Cardiac fibroblast (primary cell): ENCODE measurements around the gene PPP3R2.
A peak's percentile ranks its signal among the peaks of the same experiment; 100 is the strongest.
"Not testable (repeated sequence)": the region's sequence is repeated elsewhere in the genome, so short reads cannot be mapped to it uniquely, and the experiment has no call there.

Source experiments
- DNase-seq, 2 donors: peaks; one replicate each; pipeline versions ENCODE4 v3.0.0 to v3.0.0-alpha.2; 2010; ENCODE audit warnings: low read depth in 2 of 2
- H3K4me3 ChIP-seq, 2 donors: replicated peaks in 1 of 2; 1 replicate in 1 of 2; 2 replicates in 1 of 2; pipeline ENCODE4 v1.5.1; 2011; ENCODE audit warnings: low read depth in 2 of 2, low read length in 2 of 2, mild to moderate bottlenecking in 2 of 2, moderate library complexity in 1 of 2
- TF ChIP-seq, protein P1 (sequence below): IDR thresholded peaks from one replicate; pipeline ENCODE4 v1.5.1; 2011; ENCODE audit warnings: low read depth, mild to moderate bottlenecking, low read length, inconsistent platforms

The PPP3R2 gene

GRCh38 chr9:101591787-101592446 lies 2.9 kb downstream of the PPP3R2 start:
- H3K4me3 ChIP-seq, result no peak overlapping the region
- no peak for DNase-seq
- TF ChIP-seq, protein P1, sequence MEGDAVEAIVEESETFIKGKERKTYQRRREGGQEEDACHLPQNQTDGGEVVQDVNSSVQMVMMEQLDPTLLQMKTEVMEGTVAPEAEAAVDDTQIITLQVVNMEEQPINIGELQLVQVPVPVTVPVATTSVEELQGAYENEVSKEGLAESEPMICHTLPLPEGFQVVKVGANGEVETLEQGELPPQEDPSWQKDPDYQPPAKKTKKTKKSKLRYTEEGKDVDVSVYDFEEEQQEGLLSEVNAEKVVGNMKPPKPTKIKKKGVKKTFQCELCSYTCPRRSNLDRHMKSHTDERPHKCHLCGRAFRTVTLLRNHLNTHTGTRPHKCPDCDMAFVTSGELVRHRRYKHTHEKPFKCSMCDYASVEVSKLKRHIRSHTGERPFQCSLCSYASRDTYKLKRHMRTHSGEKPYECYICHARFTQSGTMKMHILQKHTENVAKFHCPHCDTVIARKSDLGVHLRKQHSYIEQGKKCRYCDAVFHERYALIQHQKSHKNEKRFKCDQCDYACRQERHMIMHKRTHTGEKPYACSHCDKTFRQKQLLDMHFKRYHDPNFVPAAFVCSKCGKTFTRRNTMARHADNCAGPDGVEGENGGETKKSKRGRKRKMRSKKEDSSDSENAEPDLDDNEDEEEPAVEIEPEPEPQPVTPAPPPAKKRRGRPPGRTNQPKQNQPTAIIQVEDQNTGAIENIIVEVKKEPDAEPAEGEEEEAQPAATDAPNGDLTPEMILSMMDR, result no peak

GRCh38 chr9:101590901-101591300 lies 3.9 kb downstream of the PPP3R2 start:
- no peak for DNase-seq
- TF ChIP-seq, protein P1, result no peak
- H3K4me3 ChIP-seq, result no peak overlapping the region

GRCh38 chr9:101590074-101590473 lies 4.7 kb downstream of the PPP3R2 start:
- not testable (repeated sequence) for H3K4me3 ChIP-seq
- DNase-seq, result peak in 1 of 2 donors; percentile 77

DNA sequence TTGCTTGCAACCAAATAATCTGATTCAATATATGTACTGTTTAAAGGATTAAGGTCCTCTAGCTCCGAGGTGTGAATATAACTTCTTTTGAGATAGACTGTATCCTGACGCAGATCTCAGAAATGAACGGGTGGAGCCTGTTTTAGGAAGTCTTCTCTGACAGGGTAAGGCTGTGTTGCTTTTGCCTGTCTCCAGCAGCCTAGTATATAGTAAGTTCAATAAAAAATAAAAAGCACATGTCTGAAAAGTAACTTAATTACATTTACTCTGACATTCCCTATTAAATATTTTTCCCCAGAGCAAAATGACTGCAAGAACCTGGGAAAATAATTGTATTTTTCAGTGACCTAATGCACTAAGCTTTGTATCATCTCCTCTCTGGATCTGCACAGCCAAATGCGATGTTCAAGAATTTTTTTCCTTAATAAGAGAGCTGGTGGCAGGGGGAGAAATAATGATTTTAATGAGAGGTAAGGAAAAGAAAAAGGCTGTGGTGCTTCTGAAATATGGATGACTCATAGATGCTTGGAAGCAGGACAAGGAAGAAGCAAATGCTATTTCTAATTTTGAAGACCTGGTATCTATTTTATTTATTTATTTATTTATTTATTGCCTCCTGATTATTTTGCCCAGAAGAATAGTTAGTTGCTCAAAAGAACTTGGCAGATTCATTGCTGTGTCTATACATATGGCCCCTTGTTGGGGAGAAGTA lies 7.3 kb downstream of the PPP3R2 start:
- H3K4me3 ChIP-seq, result no peak overlapping the region
- DNase-seq, result peak in 1 of 2 donors; percentile 12
- TF ChIP-seq, protein P1, result no peak

DNA sequence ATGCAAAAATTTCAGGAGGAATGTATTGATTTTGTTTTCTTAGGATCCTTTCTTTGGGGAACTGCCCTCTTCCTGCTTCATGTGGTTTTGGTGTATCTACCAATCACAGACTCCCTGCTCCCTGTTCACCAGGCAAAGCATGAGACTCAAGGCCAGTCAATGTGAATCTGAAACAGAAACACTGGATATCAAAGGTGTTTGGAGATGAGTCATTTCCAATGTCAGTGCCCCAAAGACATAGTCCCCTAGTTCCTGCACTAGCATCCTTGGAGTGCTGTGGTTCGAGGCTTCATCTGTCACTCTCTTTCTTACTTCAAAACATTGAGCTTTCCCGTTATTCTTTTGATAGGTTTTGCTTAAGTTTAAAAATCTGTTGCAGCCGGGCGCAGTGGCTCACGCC lies 8.1 kb downstream of the PPP3R2 start:
- TF ChIP-seq, protein P1, result no peak
- DNase-seq, result no peak
- H3K4me3 ChIP-seq, result no peak overlapping the region

DNA sequence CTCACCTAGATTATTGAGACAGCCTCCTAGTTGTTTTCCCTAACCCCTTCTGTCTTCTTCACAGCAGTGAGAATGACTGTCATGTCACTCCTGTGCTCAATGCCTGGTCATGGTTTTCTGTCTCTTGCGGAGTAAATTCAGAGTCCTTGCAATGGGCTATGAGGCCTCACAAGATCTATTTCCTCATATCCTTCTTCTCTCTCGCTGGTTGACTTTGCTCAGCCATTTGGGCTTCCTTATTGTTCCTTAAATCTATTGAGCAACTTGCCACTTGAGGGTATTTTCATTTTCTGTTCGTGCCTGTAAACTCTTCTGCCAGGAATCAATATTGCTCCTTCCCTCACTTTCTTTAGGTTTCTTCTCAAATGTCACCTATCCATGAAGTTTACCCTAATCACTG lies 9.0 kb downstream of the PPP3R2 start:
- TF ChIP-seq, protein P1, result no peak
- no peak overlapping the region for H3K4me3 ChIP-seq
- DNase-seq, result no peak

GRCh38 chr9:101582553-101582952 lies 12.2 kb downstream of the PPP3R2 start:
- DNase-seq, result peak in 1 of 2 donors; percentile 73
- H3K4me3 ChIP-seq, result no peak overlapping the region
- TF ChIP-seq, protein P1, result no peak
